ENCODE results near the gene FXYD5.

GRCh38 chr19:35211545-35212230, 57.2 kb downstream of the FXYD5 start:
- TF ChIP-seq CTCF (IDR thresholded peaks at IDR 0.05; ENCODE audit: low read length) (0 out of 2 replicates have a peak, but pooled peaks have one; percentile 3), EZH2phosphoT487 (IDR thresholded peaks at IDR 0.05; ENCODE audit: low read length) (no peak), EZH2 (optimal IDR thresholded peaks at IDR 0.05; ENCODE audit: low read depth, low read length) (no peak)

All from MM.1S (cell line).